Mammary epithelial cell (primary cell): Measurements from ENCODE around the gene TRIM31.

Experiments used
- CTCF ChIP-seq, 2 donors: IDR thresholded peaks in 1 of 2; conservative IDR thresholded peaks in 1 of 2; 2 replicates each; pipeline ENCODE4 v1.5.1; 2011 to 2012; ENCODE audit warnings: inconsistent platforms in 2 of 2, low read length in 2 of 2, mild to moderate bottlenecking in 2 of 2, control low read depth in 1 of 2, low read depth in 1 of 2; ENCODE audit not compliant: insufficient read depth in 1 of 2; ENCODE audit errors: extremely low read depth in 1 of 2
- EZH2 ChIP-seq: IDR thresholded peaks from 2 replicates; pipeline ENCODE4 v1.6.1; 2012; ENCODE audit warnings: low read length, inconsistent platforms, borderline replicate concordance

DNA sequence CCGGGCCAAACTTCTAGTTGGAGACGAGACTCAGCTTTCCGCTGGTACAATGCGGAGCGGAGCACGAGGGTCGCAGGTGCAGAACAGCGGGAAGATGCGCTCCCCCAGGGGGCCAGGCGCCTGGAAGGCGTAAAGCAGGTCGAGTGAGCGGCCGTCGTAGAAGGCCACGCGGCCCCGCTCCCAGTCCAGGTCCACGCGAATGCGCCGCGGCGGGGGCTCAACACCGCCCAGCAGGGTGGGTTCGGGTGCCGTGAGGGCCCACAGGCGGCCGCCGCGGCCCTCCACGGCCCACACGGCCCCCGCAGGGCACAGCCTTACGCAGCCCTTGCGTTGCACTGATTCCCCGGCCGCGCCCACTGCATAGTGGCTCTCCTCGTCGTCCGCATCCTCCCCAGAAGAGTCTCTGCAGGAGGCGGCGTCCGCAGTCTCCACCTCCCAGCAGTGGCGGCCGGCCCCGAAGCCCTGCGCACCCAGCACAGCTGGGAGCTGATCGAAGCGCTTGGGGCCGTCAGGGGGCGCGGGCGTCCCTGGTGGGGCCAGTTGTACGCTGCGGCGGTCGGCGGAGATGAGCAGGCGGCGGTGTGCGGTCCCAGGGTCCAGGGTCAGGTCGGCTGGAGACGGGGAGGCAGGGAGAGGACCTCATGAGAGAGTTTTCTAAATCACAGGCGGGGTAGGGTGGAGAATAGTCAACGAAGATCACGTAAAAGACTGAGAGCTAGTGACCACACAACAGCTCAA, 41.6 kb downstream of the TRIM31 start:
- TF ChIP-seq CTCF (conservative IDR thresholded peaks at IDR 0.05 in 1 of 2, IDR thresholded peaks at IDR 0.05 in 1 of 2; ENCODE audit: extremely low read depth in 1 of 2, insufficient read depth in 1 of 2, low read depth in 1 of 2, low read length in 2 of 2) = no peak
- no peak for TF ChIP-seq EZH2
